B cell (primary cell): Measurements from ENCODE around the gene ANKS1A. TPM values are rescaled to one million over a fixed set of nuclear protein-coding genes. Genes with fewer than 3 reads are reported as not detected.

ENCODE experiments used
- ATAC-seq: fragments of 200-7000 bp; cut with Tn5 transposase; one replicate; pipeline ENCODE4 v1.10.0; 2021; ENCODE audit warnings: low read depth, mild to moderate bottlenecking, moderate number of reproducible peaks, moderate library complexity
- CTCF ChIA-PET: fragments of 350-600 bp; sonication (Branson Sonifier 250); formaldehyde crosslinking; loops from one replicate; lab custom pipeline; 2021; ENCODE audit warnings: antibody characterized with exemption, inconsistent platforms; lab: Charles Lee
- POLR2A ChIA-PET: fragments of 350-600 bp; sonication (Branson Sonifier 250); formaldehyde crosslinking; loops from one replicate; lab custom pipeline; 2021; ENCODE audit warnings: antibody characterized with exemption; lab: Charles Lee
- DNase-seq: peaks from one replicate; pipeline ENCODE4 v3.0.0; 2013
- H2AFZ ChIP-seq: 2 replicates; pipeline ENCODE4 v1.6.1; 2012; ENCODE audit warnings: mild to moderate bottlenecking, low read depth, low read length; ENCODE audit not compliant: insufficient read depth, poor library complexity, severe bottlenecking
- H3K27ac ChIP-seq, 2 donors: 1 replicate in 1 of 2; 2 replicates in 1 of 2; pipeline ENCODE4 v1.5.1; 2012 to 2013; ENCODE audit warnings: low read length in 2 of 2, mild to moderate bottlenecking in 2 of 2, moderate library complexity in 1 of 2
- H3K27me3 ChIP-seq, 4 experiments: fragments of 200-600 bp in 1 of 4; sonication (generic) in 1 of 4; replicated peaks in 1 of 4; 1 replicate in 2 of 4; 2 replicates in 2 of 4; pipeline versions ENCODE4 v1.6.1 to v1.7.0; 2013 to 2016; ENCODE audit warnings: low read length in 3 of 4, mild to moderate bottlenecking in 2 of 4, mixed read lengths in 1 of 4, moderate library complexity in 1 of 4; ENCODE audit not compliant: insufficient read depth in 4 of 4, control insufficient read depth in 3 of 4; ENCODE audit errors: control extremely low read depth in 1 of 4
- H3K36me3 ChIP-seq, 2 experiments: replicated peaks in 1 of 2; 1 replicate in 1 of 2; 2 replicates in 1 of 2; pipeline versions ENCODE4 v1.6.1 to v1.7.1; 2013; ENCODE audit warnings: low read length in 1 of 2; ENCODE audit not compliant: insufficient read depth in 2 of 2, control insufficient read depth in 1 of 2; ENCODE audit errors: control extremely low read depth in 1 of 2, extremely low read depth in 1 of 2
- H3K4me1 ChIP-seq, 2 donors: fragments of 200-600 bp in 1 of 2; sonication (generic) in 1 of 2; 1 replicate in 1 of 2; 2 replicates in 1 of 2; pipeline versions ENCODE4 v1.5.1 to v1.6.1; 2013 to 2017; ENCODE audit warnings: low read length in 2 of 2; ENCODE audit not compliant: control insufficient read depth in 2 of 2, insufficient read depth in 2 of 2
- H3K4me2 ChIP-seq: replicated peaks from 2 replicates; pipeline ENCODE3; 2012; ENCODE audit warnings: mild to moderate bottlenecking, low read depth, low read length; ENCODE audit not compliant: poor library complexity, severe bottlenecking
- H3K4me3 ChIP-seq, 5 experiments: fragments of 200-600 bp in 1 of 5; sonication (generic) in 1 of 5; 1 replicate in 3 of 5; 2 replicates in 2 of 5; pipeline versions ENCODE4 v1.5.1 to v1.7.0; 2011 to 2016; ENCODE audit warnings: low read length in 4 of 5, mild to moderate bottlenecking in 4 of 5, low read depth in 2 of 5, control low read depth in 1 of 5, moderate library complexity in 1 of 5; ENCODE audit not compliant: insufficient read depth in 1 of 5; ENCODE audit errors: control extremely low read depth in 1 of 5, extremely low read depth in 1 of 5
- H3K79me2 ChIP-seq: fragments of 200-600 bp; sonication (generic); one replicate; pipeline ENCODE4 v1.6.0; 2016; ENCODE audit warnings: low read length; ENCODE audit not compliant: control insufficient read depth, insufficient read depth
- H3K9ac ChIP-seq: fragments of 200-600 bp; sonication (generic); 2 replicates; pipeline ENCODE4 v1.6.1; 2017; ENCODE audit warnings: mild to moderate bottlenecking, low read length, moderate library complexity
- H3K9me3 ChIP-seq, 3 donors: one replicate each; pipeline versions ENCODE4 v1.6.1 to v1.7.1; 2013; ENCODE audit warnings: low read length in 2 of 3; ENCODE audit not compliant: control insufficient read depth in 2 of 3, insufficient read depth in 1 of 3; ENCODE audit errors: control extremely low read depth in 1 of 3
- H4K20me1 ChIP-seq: 2 replicates; pipeline ENCODE4 v1.6.0; 2012; ENCODE audit warnings: mild to moderate bottlenecking, low read length; ENCODE audit not compliant: insufficient read depth, control insufficient read depth, poor library complexity, severe bottlenecking
- H3K27ac Mint-ChIP-seq: one replicate; pipeline ENCODE4 v1.8.0; 2021; ENCODE audit warnings: mixed read lengths
- H3K27me3 Mint-ChIP-seq: one replicate; pipeline ENCODE4 v1.8.0; 2021; ENCODE audit warnings: mixed read lengths
- H3K4me1 Mint-ChIP-seq: one replicate; pipeline ENCODE4 v1.8.0; 2021; ENCODE audit warnings: mixed read lengths
- H3K4me3 Mint-ChIP-seq: one replicate; pipeline ENCODE4 v1.8.0; 2021; ENCODE audit warnings: mixed read lengths
- H3K9me3 Mint-ChIP-seq: one replicate; pipeline ENCODE4 v1.8.0; 2022; ENCODE audit warnings: mixed read lengths; ENCODE audit not compliant: insufficient read depth
- EZH2 ChIP-seq: IDR thresholded peaks from 2 replicates; pipeline ENCODE4 v1.6.1; 2012; ENCODE audit warnings: borderline replicate concordance, low read depth, mild to moderate bottlenecking, moderate library complexity, low read length; ENCODE audit not compliant: insufficient read depth, poor library complexity, severe bottlenecking
- WGBS: methylation state at CpG from one replicate; pipeline ENCODE4 v1.1.5; 2013; ENCODE audit warnings: missing lambda C conversion rate; ENCODE audit not compliant: insufficient coverage; 5-methylcytosine and 5-hydroxymethylcytosine counted together
- intact Hi-C: fragments of 100-400 bp; cut with micrococcal nuclease; formaldehyde crosslinking; loops from one replicate; pipeline ENCODE4 v1.10.0; 2022
- polyA plus RNA-seq: library from polyadenylated mRNA; depleted of rRNA; stranded (reverse); fragments of >200 nt; gene quantifications from 2 replicates; pipeline ENCODE4 v1.2.3, GENCODE V29; 2012
- total RNA-seq, 2 donors: library from RNA; stranded (reverse); fragments of 120-200 nt in 1 of 2; gene quantifications; 1 replicate in 1 of 2; 2 replicates in 1 of 2; pipeline versions ENCODE4 v1.2.3 to v1.2.4, GENCODE V29; 2013 to 2022
- TF ChIP-seq, protein P1 (sequence below): fragments of 200-600 bp; IDR thresholded peaks from one replicate; pipeline ENCODE4 v1.8.0; 2022; ENCODE audit warnings: antibody characterized with exemption, mild to moderate bottlenecking

ANKS1A gene
- total and polyA plus RNA-seq, 2 donors (not counting 1 experiment from before 2014, with no cell fraction given) = 3.4 to 19.7 TPM

DNA sequence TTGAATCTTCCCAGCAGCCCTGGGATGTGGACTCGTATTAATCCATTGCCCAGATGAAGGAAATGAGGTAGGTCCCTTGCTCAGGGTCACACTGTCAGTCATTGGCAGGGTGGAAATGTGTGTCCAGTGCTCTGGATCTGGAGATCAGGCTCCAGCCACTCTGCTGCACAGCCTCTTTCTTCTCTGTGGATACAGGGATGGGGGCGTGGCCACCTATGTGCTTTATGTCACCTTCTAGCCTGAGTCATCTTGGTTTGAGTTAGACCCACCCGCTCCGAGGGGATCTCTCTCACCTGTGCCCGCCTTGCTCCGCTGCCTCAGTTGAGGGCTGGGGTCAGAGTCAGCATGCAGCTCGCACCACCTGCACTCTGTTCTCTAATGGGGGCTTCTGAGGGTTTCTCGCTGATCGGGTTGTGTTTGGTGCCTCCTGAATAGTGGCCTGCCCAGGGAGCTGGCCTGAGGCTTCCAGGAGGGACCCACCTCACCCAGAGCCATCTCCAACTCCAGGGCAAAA lies 172.1 kb downstream of the ANKS1A start:
- POLR2A ChIA-PET = no interaction called here
- no peak for DNase-seq
- no peaks in the 10 kb centered on the region for H4K20me1 ChIP-seq

DNA sequence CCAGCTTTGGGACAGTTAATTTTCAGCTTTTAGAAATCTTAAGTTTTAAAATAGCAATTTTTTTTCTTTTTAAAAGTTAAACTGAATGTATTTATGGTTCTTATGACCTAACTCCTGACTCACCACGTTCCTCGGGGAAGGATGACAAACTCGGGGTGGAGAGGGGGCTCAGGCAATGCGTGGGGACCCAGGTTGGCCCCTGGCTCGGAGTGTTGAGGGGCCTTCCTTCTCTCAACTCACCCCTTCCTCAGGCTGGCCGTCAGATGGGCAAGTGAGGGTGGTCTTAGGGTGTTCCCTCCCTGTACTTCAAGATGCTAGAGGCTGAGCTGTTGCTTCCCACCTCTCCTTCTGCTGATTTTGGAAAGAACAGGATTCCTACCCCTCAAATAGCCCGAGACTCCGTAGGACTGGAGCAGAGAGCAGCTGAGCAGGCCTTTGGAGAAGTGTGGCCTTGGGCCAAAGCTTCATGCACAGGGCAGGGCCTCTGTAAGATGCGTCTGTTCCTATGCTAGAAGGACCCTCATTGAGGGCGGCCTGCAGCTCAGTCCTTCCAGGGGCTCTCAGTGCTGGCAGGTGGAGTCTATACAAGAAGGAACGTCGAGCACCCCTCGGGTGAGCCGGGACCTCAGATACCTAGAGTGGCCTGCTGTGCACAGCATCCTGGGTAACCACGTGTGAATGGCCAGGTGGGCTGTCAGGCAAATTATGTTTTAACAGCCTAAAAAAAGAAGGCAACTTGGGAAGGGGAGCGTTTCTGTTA lies 172.8 kb downstream of the ANKS1A start:
- H3K27ac ChIP-seq = no peak overlapping the region
- WGBS = 98% methylated on average over 9 of the region's 16 CpGs
- ChIA-PET POLR2A (no interaction called here), CTCF (no interaction called here)
- H3K9me3 Mint-ChIP-seq = no peaks in the 10 kb centered on the region
- H3K79me2 ChIP-seq = no peaks in the 10 kb centered on the region
- DNase-seq (no peak), ATAC-seq (no peak)
- H3K36me3 ChIP-seq = peaks cover 0 to 7% of the 10 kb centered on the region in 2 experiments
- no peak overlapping the region for H3K9ac ChIP-seq
- H3K4me3 ChIP-seq = no peak overlapping the region
- H3K27me3 ChIP-seq = no peaks in the 10 kb centered on the region
- TF ChIP-seq EZH2 = no peak
- TF ChIP-seq, protein P1, sequence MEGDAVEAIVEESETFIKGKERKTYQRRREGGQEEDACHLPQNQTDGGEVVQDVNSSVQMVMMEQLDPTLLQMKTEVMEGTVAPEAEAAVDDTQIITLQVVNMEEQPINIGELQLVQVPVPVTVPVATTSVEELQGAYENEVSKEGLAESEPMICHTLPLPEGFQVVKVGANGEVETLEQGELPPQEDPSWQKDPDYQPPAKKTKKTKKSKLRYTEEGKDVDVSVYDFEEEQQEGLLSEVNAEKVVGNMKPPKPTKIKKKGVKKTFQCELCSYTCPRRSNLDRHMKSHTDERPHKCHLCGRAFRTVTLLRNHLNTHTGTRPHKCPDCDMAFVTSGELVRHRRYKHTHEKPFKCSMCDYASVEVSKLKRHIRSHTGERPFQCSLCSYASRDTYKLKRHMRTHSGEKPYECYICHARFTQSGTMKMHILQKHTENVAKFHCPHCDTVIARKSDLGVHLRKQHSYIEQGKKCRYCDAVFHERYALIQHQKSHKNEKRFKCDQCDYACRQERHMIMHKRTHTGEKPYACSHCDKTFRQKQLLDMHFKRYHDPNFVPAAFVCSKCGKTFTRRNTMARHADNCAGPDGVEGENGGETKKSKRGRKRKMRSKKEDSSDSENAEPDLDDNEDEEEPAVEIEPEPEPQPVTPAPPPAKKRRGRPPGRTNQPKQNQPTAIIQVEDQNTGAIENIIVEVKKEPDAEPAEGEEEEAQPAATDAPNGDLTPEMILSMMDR = no peak
- H3K4me1 Mint-ChIP-seq = peaks cover 8% of the 10 kb centered on the region
- peaks cover 0 to 8% of the 10 kb centered on the region in 2 donors for H3K4me1 ChIP-seq
- H3K9me3 ChIP-seq = no peaks in the 10 kb centered on the region
- intact Hi-C loops = no loop called here
- no peak overlapping the region for H2AFZ ChIP-seq
- H3K27ac Mint-ChIP-seq = no peak overlapping the region
- H3K27me3 Mint-ChIP-seq = no peaks in the 10 kb centered on the region
- H3K4me2 ChIP-seq = no peak overlapping the region
- no peak overlapping the region for H3K4me3 Mint-ChIP-seq
- H4K20me1 ChIP-seq = no peaks in the 10 kb centered on the region

More for the DNA sequence above, 172.1 kb downstream of the ANKS1A start:
- H3K4me3 Mint-ChIP-seq = no peak overlapping the region
- no peaks in the 10 kb centered on the region for H3K27me3 Mint-ChIP-seq
- Histone ChIP-seq H3K27ac (no peak overlapping the region), H3K9me3 (no peaks in the 10 kb centered on the region), H3K27me3 (no peaks in the 10 kb centered on the region), H2AFZ (no peak overlapping the region), H3K4me1 (peaks cover 0 to 8% of the 10 kb centered on the region in 2 donors), H3K36me3 (peaks cover 0 to 6% of the 10 kb centered on the region in 2 experiments), H3K4me2 (no peak overlapping the region), H3K79me2 (no peaks in the 10 kb centered on the region), H3K9ac (no peak overlapping the region), H3K4me3 (no peak overlapping the region)
- peaks cover 8% of the 10 kb centered on the region for H3K4me1 Mint-ChIP-seq
- ATAC-seq = no peak
- TF ChIP-seq EZH2 = no peak
- TF ChIP-seq, protein P1 = no peak
- WGBS = 100% methylated on average over 4 of the region's 9 CpGs
- intact Hi-C loops = no loop called here
- H3K9me3 Mint-ChIP-seq = no peaks in the 10 kb centered on the region
- CTCF ChIA-PET = no interaction called here
- H3K27ac Mint-ChIP-seq = no peak overlapping the region
